Measurements from ENCODE around the gene TACC3.
A peak's percentile ranks its signal among the peaks of the same experiment; 100 is the strongest.

TACC3 gene

DNA sequence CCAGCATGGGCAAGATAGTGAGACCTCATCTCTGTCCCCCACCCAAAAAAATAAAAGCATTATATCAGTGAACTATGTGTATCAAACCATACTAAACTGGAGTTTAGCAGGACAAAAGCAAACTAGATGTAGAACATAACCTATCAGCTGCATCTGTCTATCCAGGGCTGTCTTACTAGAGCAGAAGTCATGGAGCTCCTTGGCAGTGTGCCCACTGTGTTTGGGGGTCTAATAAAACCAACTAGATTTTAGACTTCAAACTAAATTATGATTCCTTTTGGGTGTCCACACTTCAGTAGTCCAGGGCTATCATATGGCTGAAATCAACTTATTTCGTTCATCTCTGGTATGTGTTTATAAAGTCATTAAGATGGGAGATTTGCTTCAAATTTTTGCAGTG, 17.5 kb upstream of the TACC3 start:
- no peak for DNase-seq (ENCODE audit: low read depth in 2 of 2)

GRCh38 chr4:1705732-1706131, 15.6 kb upstream of the TACC3 start:
- DNase-seq (ENCODE audit: low read depth in 2 of 2), result no peak

DNA sequence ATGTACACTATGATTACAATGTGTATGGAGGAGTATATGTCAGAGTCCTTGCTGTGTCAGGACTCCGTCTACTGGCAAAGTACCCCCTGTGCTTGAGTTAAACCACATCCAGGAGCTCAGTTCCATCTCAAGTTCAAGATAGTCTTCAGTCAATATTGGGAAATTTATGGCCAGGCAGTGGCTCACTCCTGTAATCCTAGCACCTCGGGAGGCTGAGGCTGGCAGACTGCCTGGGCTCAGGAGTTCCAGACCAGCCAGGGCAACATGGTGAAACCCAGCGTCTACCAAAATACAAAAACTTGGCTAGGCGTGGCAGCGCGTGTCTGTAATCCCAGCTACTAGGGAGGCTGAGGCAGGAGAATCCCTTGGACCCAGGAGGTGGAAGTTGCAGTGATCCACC, 15.0 kb upstream of the TACC3 start:
- no peak for DNase-seq (ENCODE audit: low read depth in 2 of 2)

DNA sequence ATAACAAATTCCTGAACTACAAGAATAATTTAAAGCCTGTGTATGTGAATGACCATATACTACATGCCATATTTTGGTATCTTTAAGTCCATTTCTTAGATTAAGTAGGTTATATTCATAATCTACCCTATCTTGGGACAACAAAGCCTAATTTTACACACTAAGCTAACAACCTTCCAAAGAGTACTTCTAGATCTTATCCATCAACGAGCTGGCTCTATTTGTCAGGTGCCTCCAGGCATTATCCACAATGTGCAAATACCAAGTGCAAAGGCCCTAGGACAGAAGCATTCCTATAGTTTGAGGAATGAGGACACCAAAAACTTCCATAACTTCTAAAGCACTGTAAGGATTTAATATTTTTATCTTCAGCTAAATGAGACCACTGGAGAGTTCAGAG, 12.7 kb upstream of the TACC3 start:
- DNase-seq (ENCODE audit: low read depth in 2 of 2), result no peak

- DNase-seq (ENCODE audit: low read depth in 2 of 2), result no peak
Observed at GRCh38 chr4:1711055-1711570, 10.2 kb upstream of the TACC3 start.

DNA sequence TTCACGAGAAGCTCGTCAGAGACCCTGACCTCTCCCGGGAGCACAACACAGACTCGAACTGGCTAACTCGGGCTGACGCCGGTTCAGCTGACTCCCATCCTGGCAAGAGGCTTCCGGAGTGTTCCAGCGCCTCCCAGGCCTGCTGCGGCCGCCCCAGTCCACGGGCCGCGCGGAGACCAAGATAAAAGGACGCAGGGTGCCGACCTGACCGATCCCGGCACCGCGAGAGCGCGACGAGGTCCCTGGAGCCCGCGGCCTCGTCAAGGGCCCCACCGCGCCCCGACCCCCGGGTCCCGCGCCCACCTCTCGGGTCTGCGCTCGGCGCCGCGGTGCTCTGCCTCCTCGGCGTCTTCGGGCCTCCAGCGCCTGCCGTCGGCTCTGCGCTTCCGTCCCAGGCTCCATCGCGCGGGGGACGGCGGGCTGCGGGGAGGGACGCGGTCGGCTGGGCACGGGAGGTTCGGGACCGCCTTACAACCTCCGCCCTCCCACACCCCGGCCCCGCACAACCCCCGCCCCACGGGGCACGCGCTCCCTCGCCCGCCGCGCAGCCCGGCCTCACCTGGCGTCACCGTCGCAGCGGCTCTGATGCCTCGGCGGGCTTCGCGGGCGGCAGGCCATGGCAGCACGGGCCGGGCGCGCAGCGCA, 9.6 kb upstream of the TACC3 start:
- DNase-seq (ENCODE audit: low read depth in 2 of 2), result no peak

GRCh38 chr4:1712216-1713002, 8.9 kb upstream of the TACC3 start, which contains the start of gene SLBP:
Gene SLBP, minus strand, starts transcription at chr4:1712319. Its CDS starts 131 bp downstream, at chr4:1712188.
- DNase-seq (ENCODE audit: low read depth in 2 of 2), result peak; percentile 99

GRCh38 chr4:1713003-1713851, 8.1 kb upstream of the TACC3 start:
- no peak for DNase-seq (ENCODE audit: low read depth in 2 of 2)

GRCh38 chr4:1714303-1715001, 6.9 kb upstream of the TACC3 start:
- DNase-seq (ENCODE audit: low read depth in 2 of 2), result no peak

DNA sequence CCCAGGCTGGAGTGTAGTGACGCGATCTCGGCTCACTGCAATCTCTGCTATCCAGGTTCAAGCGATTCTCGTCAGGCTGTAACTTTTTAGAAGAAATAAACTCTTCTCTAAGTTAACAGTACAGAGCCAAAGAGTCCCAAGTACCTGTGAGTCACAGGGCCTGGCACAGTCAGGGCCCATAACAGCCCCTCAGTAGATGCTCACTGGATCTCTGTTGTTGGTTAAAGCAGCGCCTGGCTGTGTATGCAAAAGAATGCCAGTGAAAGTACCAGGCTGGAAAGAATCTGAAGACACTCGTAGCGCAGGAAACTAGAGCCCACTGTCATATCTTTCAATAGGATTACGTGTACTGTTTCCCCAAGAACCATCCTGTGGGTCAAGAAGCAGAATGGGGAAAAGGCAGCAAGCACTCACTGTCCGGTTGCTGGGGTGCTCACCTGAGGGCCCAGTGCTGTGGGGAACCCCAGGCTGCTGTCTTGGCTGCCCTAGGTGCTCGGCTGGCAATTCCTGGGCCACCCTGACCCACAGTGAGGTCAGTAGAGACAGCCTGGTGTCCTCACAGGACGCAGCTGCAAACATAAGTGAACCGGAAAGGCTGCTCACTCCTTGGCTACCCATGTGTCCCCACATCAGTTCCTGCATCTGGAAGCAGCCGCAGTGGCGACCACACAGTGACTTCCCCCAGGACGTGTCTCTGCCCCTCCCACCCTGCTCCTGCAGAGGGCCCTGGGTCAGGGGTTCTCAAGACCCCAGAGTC, 6.1 kb upstream of the TACC3 start:
- no peak for DNase-seq (ENCODE audit: low read depth in 2 of 2)

- no peak for DNase-seq (ENCODE audit: low read depth in 2 of 2)
Observed at GRCh38 chr4:1716065-1716945, 5.0 kb upstream of the TACC3 start.

DNA sequence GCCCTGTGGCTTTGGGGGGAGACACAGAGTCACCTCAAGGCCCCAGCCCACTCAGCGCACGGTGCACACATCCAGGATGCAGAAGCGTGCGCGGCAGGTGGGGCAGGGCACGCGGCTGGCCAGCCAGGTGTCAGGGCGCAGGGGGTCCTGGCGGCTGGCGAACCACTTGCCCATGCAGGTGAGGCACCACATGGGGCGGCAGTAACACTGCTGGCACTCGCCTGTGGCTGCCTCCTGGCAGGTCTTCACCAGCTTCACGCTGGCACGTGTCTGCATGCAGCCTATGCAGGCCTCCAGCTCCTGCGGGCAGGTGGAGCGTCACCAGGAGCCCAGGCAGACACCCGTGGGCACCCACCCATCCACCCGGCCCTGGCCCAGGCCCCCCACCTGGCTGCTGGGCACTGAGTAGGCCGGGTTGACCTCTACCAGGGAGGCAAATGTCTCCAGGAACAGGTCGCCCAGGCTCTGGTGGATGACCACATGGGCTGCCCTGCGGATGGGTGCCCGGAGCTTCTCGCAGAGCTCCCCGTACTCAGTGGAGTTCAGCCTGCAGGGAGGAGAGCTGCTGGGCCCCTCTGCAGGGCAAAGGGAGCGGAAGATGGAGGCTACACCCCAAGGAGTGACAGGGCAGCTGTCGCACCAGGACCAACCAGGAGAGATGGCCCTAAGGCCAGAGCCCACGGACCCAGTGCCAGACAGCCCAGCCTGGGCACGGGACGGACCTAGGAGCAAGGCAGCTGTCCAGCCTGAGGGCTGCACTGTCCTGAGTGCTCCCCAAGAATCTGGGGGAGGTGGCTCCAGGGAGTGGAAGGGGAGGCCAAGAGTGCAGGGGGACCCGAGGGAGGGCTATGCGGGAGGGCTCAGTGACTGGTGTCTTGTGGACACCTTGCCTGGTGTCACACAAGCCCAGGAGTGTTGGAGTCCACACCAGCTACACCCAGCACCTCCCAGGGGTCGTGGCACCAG, 3.9 kb upstream of the TACC3 start:
- DNase-seq (ENCODE audit: low read depth in 2 of 2), result no peak

- no peak for DNase-seq (ENCODE audit: low read depth in 2 of 2)
Observed at GRCh38 chr4:1718095-1718850, 3.0 kb upstream of the TACC3 start.

GRCh38 chr4:1720163-1720983, 948 bp upstream of the TACC3 start:
- peak in 1 of 2 donors; percentile 35 for DNase-seq (ENCODE audit: low read depth in 2 of 2)

- DNase-seq (ENCODE audit: low read depth in 2 of 2), result no peak
Observed at GRCh38 chr4:1721666-1722550, 587 bp downstream of the TACC3 start.

DNA sequence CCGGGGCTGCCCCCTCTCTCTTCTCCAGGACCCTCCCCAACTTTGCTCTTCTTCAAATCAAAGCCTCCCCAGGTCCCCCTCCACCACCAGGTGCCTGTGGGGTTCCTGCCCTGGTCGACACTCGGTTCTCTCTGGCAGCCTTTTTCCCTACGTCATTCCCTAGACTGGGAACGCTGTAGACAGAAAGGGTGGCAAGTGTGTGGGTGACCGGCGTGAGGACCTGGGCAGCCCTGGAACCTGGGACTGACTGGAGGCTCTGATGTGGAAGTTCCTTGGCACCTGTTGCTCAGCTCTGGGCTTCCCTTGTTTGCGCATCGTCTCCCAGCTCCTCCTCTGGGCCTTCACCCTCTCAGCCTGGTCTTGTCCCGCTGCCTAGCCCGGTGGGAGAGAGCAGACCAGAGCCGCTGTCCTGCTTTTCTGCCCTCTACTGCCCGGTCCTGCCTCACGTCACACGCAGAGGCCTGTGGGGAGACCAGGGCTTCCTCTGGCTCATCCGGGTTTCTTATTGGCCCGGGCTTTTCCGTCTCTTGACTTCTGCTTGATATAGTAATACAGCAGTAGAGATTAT, 1.3 kb downstream of the TACC3 start:
- no peak for DNase-seq (ENCODE audit: low read depth in 2 of 2)
